ENCODE results near the gene SLC12A2.

DNA sequence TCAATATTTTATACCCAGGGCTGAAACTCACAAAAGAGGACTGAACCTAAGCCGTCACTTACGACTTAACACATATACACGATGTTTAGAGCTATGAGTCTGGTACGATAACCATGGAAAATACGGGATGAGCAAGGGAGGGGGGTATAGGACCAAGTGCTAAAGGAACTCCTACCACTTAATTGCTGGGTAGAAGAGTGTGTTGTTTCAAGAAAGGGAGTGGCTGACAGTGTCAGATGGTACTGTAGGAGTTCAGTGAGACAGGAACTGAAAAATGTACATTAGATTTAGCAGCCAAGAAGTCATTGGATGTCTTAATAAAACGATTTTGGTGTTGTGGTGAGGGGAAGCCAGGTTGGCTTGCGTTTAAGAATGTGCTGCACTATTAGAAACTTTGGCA is 21.6 kb downstream of the SLC12A2 start:
- TF ChIP-seq, protein P1, sequence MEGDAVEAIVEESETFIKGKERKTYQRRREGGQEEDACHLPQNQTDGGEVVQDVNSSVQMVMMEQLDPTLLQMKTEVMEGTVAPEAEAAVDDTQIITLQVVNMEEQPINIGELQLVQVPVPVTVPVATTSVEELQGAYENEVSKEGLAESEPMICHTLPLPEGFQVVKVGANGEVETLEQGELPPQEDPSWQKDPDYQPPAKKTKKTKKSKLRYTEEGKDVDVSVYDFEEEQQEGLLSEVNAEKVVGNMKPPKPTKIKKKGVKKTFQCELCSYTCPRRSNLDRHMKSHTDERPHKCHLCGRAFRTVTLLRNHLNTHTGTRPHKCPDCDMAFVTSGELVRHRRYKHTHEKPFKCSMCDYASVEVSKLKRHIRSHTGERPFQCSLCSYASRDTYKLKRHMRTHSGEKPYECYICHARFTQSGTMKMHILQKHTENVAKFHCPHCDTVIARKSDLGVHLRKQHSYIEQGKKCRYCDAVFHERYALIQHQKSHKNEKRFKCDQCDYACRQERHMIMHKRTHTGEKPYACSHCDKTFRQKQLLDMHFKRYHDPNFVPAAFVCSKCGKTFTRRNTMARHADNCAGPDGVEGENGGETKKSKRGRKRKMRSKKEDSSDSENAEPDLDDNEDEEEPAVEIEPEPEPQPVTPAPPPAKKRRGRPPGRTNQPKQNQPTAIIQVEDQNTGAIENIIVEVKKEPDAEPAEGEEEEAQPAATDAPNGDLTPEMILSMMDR (conservative IDR thresholded peaks at IDR 0.05; ENCODE audit: low read length) = no peak
- TF ChIP-seq EZH2phosphoT487 (IDR thresholded peaks at IDR 0.05; ENCODE audit: borderline replicate concordance, low read depth, low read length) = no peak
